Measurements from ENCODE around the gene WFIKKN1. TPM values are rescaled to one million over a fixed set of nuclear protein-coding genes. Genes with fewer than 3 reads are reported as not detected.

Gene WFIKKN1
- total RNA-seq, 4 donors from 2014 or later = 2.3 to 13.1 (median 4.2) TPM

DNA sequence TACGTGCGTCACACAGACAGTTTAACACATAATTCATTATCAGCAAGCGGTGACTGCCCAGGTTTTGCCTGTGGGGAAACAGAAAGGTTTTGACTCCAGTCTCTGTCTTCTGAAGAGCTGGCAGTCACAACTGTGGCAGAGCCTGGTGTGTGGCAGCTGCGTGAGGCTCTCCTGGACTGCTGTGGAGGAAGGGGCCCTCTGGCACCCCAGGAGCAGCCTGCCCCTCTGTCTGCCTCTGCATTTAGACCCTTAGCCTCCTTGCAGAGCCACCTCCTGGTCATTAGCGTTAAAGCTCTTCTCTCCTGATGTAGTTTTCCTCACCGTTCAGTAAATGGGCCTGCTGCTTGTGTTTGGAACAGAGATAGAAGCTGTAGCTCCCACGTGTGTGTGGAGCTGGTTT lies 30.0 kb upstream of the WFIKKN1 start:
- 64 to 100% methylated on average over 3 to 7 of the region's 7 CpGs for WGBS, 2 donors (ENCODE audit: low coverage in 1 of 2)
- Histone ChIP-seq H3K27me3 (no peaks in the 10 kb centered on the region), H3K4me3 (no peak overlapping the region), H3K36me3 (no peaks in the 10 kb centered on the region), H3K27ac (no peak overlapping the region), H3K4me1 (no peaks in the 10 kb centered on the region), H3K9me3 (no peaks in the 10 kb centered on the region)
- intact Hi-C loops (cut with DNase I; ENCODE audit: low total_unique reads) (no loop called here), in situ Hi-C loops (cut with MboI; ENCODE audit: low pct_ligation_motif_present in 1 of 4, low pct_unique_long_range_greater_than_20kb in 1 of 4, low sequenced_read_pairs in 3 of 4) (loop anchor here in 1 of 4 donors (25.0 kb wide), 1 partner anchor 88 kb away; no protein-coding TSS in a partner anchor)
- no peak for DNase-seq
- TF ChIP-seq POLR2AphosphoS5 (IDR thresholded peaks at IDR 0.05) = no peak
- no peak for TF ChIP-seq EP300 (IDR thresholded peaks at IDR 0.05; ENCODE audit: low read depth)
- no peak for TF ChIP-seq POLR2A (IDR thresholded peaks at IDR 0.05)
- TF ChIP-seq, protein P1, sequence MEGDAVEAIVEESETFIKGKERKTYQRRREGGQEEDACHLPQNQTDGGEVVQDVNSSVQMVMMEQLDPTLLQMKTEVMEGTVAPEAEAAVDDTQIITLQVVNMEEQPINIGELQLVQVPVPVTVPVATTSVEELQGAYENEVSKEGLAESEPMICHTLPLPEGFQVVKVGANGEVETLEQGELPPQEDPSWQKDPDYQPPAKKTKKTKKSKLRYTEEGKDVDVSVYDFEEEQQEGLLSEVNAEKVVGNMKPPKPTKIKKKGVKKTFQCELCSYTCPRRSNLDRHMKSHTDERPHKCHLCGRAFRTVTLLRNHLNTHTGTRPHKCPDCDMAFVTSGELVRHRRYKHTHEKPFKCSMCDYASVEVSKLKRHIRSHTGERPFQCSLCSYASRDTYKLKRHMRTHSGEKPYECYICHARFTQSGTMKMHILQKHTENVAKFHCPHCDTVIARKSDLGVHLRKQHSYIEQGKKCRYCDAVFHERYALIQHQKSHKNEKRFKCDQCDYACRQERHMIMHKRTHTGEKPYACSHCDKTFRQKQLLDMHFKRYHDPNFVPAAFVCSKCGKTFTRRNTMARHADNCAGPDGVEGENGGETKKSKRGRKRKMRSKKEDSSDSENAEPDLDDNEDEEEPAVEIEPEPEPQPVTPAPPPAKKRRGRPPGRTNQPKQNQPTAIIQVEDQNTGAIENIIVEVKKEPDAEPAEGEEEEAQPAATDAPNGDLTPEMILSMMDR (IDR thresholded peaks at IDR 0.05) = no peak

GRCh38 chr16:603933-604332 lies 26.9 kb upstream of the WFIKKN1 start:
- DNase-seq = no peak
- TF ChIP-seq POLR2A (IDR thresholded peaks at IDR 0.05) = no peak
- TF ChIP-seq, protein P1 (IDR thresholded peaks at IDR 0.05) = no peak
- no peak for TF ChIP-seq EP300 (IDR thresholded peaks at IDR 0.05; ENCODE audit: low read depth)
- no peak for TF ChIP-seq POLR2AphosphoS5 (IDR thresholded peaks at IDR 0.05)
- in situ Hi-C loops (cut with MboI; ENCODE audit: low pct_ligation_motif_present in 1 of 4, low pct_unique_long_range_greater_than_20kb in 1 of 4, low sequenced_read_pairs in 3 of 4) (loop anchor here in 1 of 4 donors (25.0 kb wide), 1 partner anchor 92 kb away; no protein-coding TSS in a partner anchor), intact Hi-C loops (cut with DNase I; ENCODE audit: low total_unique reads) (no loop called here)
- no peaks in the 10 kb centered on the region for H3K4me1 ChIP-seq
- WGBS, 2 donors (ENCODE audit: low coverage in 1 of 2) = 82 to 86% methylated on average over 2 to 5 of the region's 5 CpGs
- no peak overlapping the region for H3K4me3 ChIP-seq
- H3K27me3 ChIP-seq = no peaks in the 10 kb centered on the region
- no peaks in the 10 kb centered on the region for H3K36me3 ChIP-seq
- no peaks in the 10 kb centered on the region for H3K9me3 ChIP-seq
- no peak overlapping the region for H3K27ac ChIP-seq

- no peak overlapping the region for H3K4me3 ChIP-seq
- H3K4me1 ChIP-seq = peaks cover 0 to 17% (median 11%) of the 10 kb centered on the region in 4 donors
- no peaks in the 10 kb centered on the region for H3K36me3 ChIP-seq
- WGBS, 2 donors (ENCODE audit: low coverage in 1 of 2) = 97 to 100% methylated on average over 1 to 20 of the region's 22 CpGs
- no peaks in the 10 kb centered on the region for H3K27me3 ChIP-seq
- TF ChIP-seq EP300 (IDR thresholded peaks at IDR 0.05; ENCODE audit: low read depth) (no peak), POLR2A (IDR thresholded peaks at IDR 0.05) (no peak), POLR2AphosphoS5 (IDR thresholded peaks at IDR 0.05) (no peak)
- TF ChIP-seq, protein P1 (IDR thresholded peaks at IDR 0.05) = no peak
- in situ Hi-C loops (cut with MboI; ENCODE audit: low pct_ligation_motif_present in 1 of 4, low pct_unique_long_range_greater_than_20kb in 1 of 4, low sequenced_read_pairs in 3 of 4) = loop anchor here in 1 of 4 donors (25.0 kb wide), 1 partner anchor 94 kb away; no protein-coding TSS in a partner anchor
- no peak overlapping the region for H3K27ac ChIP-seq
- no peak for DNase-seq
- intact Hi-C loops (cut with DNase I; ENCODE audit: low total_unique reads) = no loop called here
- H3K9me3 ChIP-seq = no peaks in the 10 kb centered on the region
Measured at GRCh38 chr16:606656-607307, 24.0 kb upstream of the WFIKKN1 start.

- DNase-seq = no peak
- 64% methylated on average over 10 of the region's 10 CpGs; no CpG with 5 or more reads in 1 of the 2 donors for WGBS, 2 donors (ENCODE audit: low coverage in 1 of 2)
- TF ChIP-seq POLR2A (IDR thresholded peaks at IDR 0.05) = no peak
- TF ChIP-seq POLR2AphosphoS5 (IDR thresholded peaks at IDR 0.05) = no peak
- TF ChIP-seq, protein P1 (IDR thresholded peaks at IDR 0.05) = no peak
- TF ChIP-seq EP300 (IDR thresholded peaks at IDR 0.05; ENCODE audit: low read depth) = no peak
- intact Hi-C loops (cut with DNase I; ENCODE audit: low total_unique reads) (no loop called here), in situ Hi-C loops (cut with MboI; ENCODE audit: low pct_ligation_motif_present in 1 of 4, low pct_unique_long_range_greater_than_20kb in 1 of 4, low sequenced_read_pairs in 3 of 4) (loop anchor here in 1 of 4 donors (25.0 kb wide), 1 partner anchor 96 kb away; no protein-coding TSS in a partner anchor)
- H3K27ac ChIP-seq = no peak overlapping the region
- peaks cover 0 to 17% (median 11%) of the 10 kb centered on the region in 4 donors for H3K4me1 ChIP-seq
- H3K36me3 ChIP-seq = no peaks in the 10 kb centered on the region
- no peaks in the 10 kb centered on the region for H3K27me3 ChIP-seq
- H3K4me3 ChIP-seq = no peak overlapping the region
- no peaks in the 10 kb centered on the region for H3K9me3 ChIP-seq
Measured at GRCh38 chr16:608019-608418, 22.8 kb upstream of the WFIKKN1 start.
